Measurements from ENCODE around the gene ETFBKMT.
"Not testable (repeated sequence)": the region's sequence is repeated elsewhere in the genome, so short reads cannot be mapped to it uniquely, and the experiment has no call there.

ETFBKMT gene

GRCh38 chr12:31710021-31710818 lies 50.7 kb downstream of the ETFBKMT start:
- DNase-seq (ENCODE audit: extremely low read depth, insufficient read length) = no peak
- H3K27me3 ChIP-seq (replicated peaks; ENCODE audit: control insufficient read depth, insufficient read depth, low read length) = no peaks in the 10 kb centered on the region
- H3K36me3 ChIP-seq (ENCODE audit: control insufficient read depth, insufficient read depth, low read length) = no peaks in the 10 kb centered on the region
- TF ChIP-seq CTCF (IDR thresholded peaks at IDR 0.05; ENCODE audit: insufficient read depth, low read length, poor library complexity, severe bottlenecking) = no peak
- no peak overlapping the region for H3K4me3 ChIP-seq (replicated peaks; ENCODE audit: low read depth, low read length)

- no peak for TF ChIP-seq CTCF (IDR thresholded peaks at IDR 0.05; ENCODE audit: insufficient read depth, low read length, poor library complexity, severe bottlenecking)
- no peaks in the 10 kb centered on the region for H3K36me3 ChIP-seq (ENCODE audit: control insufficient read depth, insufficient read depth, low read length)
- no peaks in the 10 kb centered on the region for H3K27me3 ChIP-seq (replicated peaks; ENCODE audit: control insufficient read depth, insufficient read depth, low read length)
- no peak for DNase-seq (ENCODE audit: extremely low read depth, insufficient read length)
- no peak overlapping the region for H3K4me3 ChIP-seq (replicated peaks; ENCODE audit: low read depth, low read length)
These were observed 53.4 kb downstream of the ETFBKMT start for GRCh38 chr12:31712877-31713276.

- H3K36me3 ChIP-seq (ENCODE audit: control insufficient read depth, insufficient read depth, low read length) = no peaks in the 10 kb centered on the region
- no peak for TF ChIP-seq CTCF (IDR thresholded peaks at IDR 0.05; ENCODE audit: insufficient read depth, low read length, poor library complexity, severe bottlenecking)
- DNase-seq (ENCODE audit: extremely low read depth, insufficient read length) = no peak
- no peaks in the 10 kb centered on the region for H3K27me3 ChIP-seq (replicated peaks; ENCODE audit: control insufficient read depth, insufficient read depth, low read length)
- H3K4me3 ChIP-seq (replicated peaks; ENCODE audit: low read depth, low read length) = no peak overlapping the region
These were observed 55.2 kb downstream of the ETFBKMT start for GRCh38 chr12:31714406-31715271.

- Histone ChIP-seq H3K36me3 (ENCODE audit: control insufficient read depth, insufficient read depth, low read length) (no peaks in the 10 kb centered on the region), H3K4me3 (replicated peaks; ENCODE audit: low read depth, low read length) (peak overlapping the region; percentile 31), H3K27me3 (replicated peaks; ENCODE audit: control insufficient read depth, insufficient read depth, low read length) (no peaks in the 10 kb centered on the region)
- no peak for TF ChIP-seq CTCF (IDR thresholded peaks at IDR 0.05; ENCODE audit: insufficient read depth, low read length, poor library complexity, severe bottlenecking)
- peak; percentile 63 for DNase-seq (ENCODE audit: extremely low read depth, insufficient read length)
These were observed 55.9 kb downstream of the ETFBKMT start for GRCh38 chr12:31715283-31715825.

- not testable (repeated sequence) for H3K4me3 ChIP-seq (replicated peaks; ENCODE audit: low read depth, low read length); DNase-seq (ENCODE audit: extremely low read depth, insufficient read length); H3K36me3 ChIP-seq (ENCODE audit: control insufficient read depth, insufficient read depth, low read length); H3K27me3 ChIP-seq (replicated peaks; ENCODE audit: control insufficient read depth, insufficient read depth, low read length)
These were observed 57.5 kb downstream of the ETFBKMT start for GRCh38 chr12:31716998-31717397.

GRCh38 chr12:31718542-31719198 lies 59.2 kb downstream of the ETFBKMT start:
- H3K4me3 ChIP-seq (replicated peaks; ENCODE audit: low read depth, low read length); H3K27me3 ChIP-seq (replicated peaks; ENCODE audit: control insufficient read depth, insufficient read depth, low read length); DNase-seq (ENCODE audit: extremely low read depth, insufficient read length); H3K36me3 ChIP-seq (ENCODE audit: control insufficient read depth, insufficient read depth, low read length): not testable (repeated sequence)
